ENCODE data around the gene CFAP46.
"Not testable (repeated sequence)": the region's sequence is repeated elsewhere in the genome, so short reads cannot be mapped to it uniquely, and the experiment has no call there.

GRCh38 chr10:132930701-132931100, 11.7 kb downstream of the CFAP46 start:
- not testable (repeated sequence) for TF ChIP-seq CTCF (IDR thresholded peaks at IDR 0.05; ENCODE audit: poor library complexity, severe bottlenecking); TAF1 (IDR thresholded peaks at IDR 0.05; ENCODE audit: low read depth); MXI1 (conservative IDR thresholded peaks at IDR 0.05; ENCODE audit: poor library complexity, severe bottlenecking); EP300 (conservative IDR thresholded peaks at IDR 0.05; ENCODE audit: poor library complexity, severe bottlenecking); EZH2 (IDR thresholded peaks at IDR 0.05; ENCODE audit: borderline replicate concordance, insufficient read depth, low read length, poor library complexity, severe bottlenecking); REST (IDR thresholded peaks at IDR 0.05; ENCODE audit: borderline replicate concordance); SMC3 (conservative IDR thresholded peaks at IDR 0.05; ENCODE audit: poor library complexity)

Data from neural cell (in vitro differentiated cells).